HCT116 (cell line): ENCODE results near the gene ILRUN. TPM values are rescaled to one million over a fixed set of nuclear protein-coding genes. Genes with fewer than 3 reads are reported as not detected.

Experiments used
- ATAC-seq: fragments of 200-7000 bp; cut with Tn5 transposase; 2 replicates; pipeline ENCODE4 v1.9.1; 2020; ENCODE audit warnings: mild to moderate bottlenecking, moderate library complexity
- BruUV-seq: library from RNA; stranded (reverse); fragments of 400-500 nt; replicated peaks from 2 replicates; lab custom pipeline; 2021; lab: Mats Ljungman, UMichigan
- CTCF ChIA-PET: fragments of 300-600 bp; sonication (Branson Sonifier 250); formaldehyde crosslinking; loops from one replicate; lab custom pipeline; 2021; ENCODE audit warnings: antibody characterized with exemption; lab: Charles Lee
- POLR2A ChIA-PET: fragments of 300-600, 350-600 bp; sonication (Branson Sonifier 250); formaldehyde crosslinking; loops from one replicate; lab custom pipeline; 2021; ENCODE audit warnings: antibody characterized with exemption; lab: Charles Lee
- RAD21 ChIA-PET, 2 experiments: fragments of 300-600 bp; sonication (Branson Sonifier 250); formaldehyde crosslinking; loops; one replicate each; lab custom pipeline; 2023; ENCODE audit warnings: low total read pairs in 2 of 2; ENCODE audit not compliant: uncharacterized antibody in 2 of 2, unreplicated experiment in 2 of 2, low non-redundant PET in 1 of 2; lab: Charles Lee
- DNase-seq: peaks from one replicate; pipeline ENCODE4 v3.0.0-alpha.2; 2010; ENCODE audit warnings: low read depth, low spot score
- H2AFZ ChIP-seq: fragments of 200-600 bp; shearing (Covaris generic), sonication (generic); 2 replicates; pipeline ENCODE4 v1.6.1; 2017; ENCODE audit warnings: low read depth, mixed run types, mixed read lengths, antibody characterized with exemption, low read length; ENCODE audit not compliant: poor library complexity, severe bottlenecking
- H3K27ac ChIP-seq: 2 replicates; pipeline ENCODE4 v1.5.1; 2012; ENCODE audit warnings: low read depth, low read length
- H3K27me3 ChIP-seq: fragments of 200-600 bp; sonication (generic); 2 replicates; pipeline ENCODE4 v1.6.1; 2016; ENCODE audit warnings: mixed run types, low read length, mixed read lengths; ENCODE audit not compliant: insufficient read depth
- H3K36me3 ChIP-seq, 2 experiments: fragments of 200-500 bp in 1 of 2; fragments of 200-600 bp in 1 of 2; sonication (Bioruptor generic) in 1 of 2; sonication (generic) in 1 of 2; 2 replicates each; pipeline versions ENCODE4 v1.5.1 to v1.6.1; 2014 to 2016; ENCODE audit warnings: low read length in 2 of 2, inconsistent platforms in 1 of 2, mixed read lengths in 1 of 2, mixed run types in 1 of 2; ENCODE audit not compliant: insufficient read depth in 2 of 2, control insufficient read depth in 1 of 2
- H3K4me1 ChIP-seq, 2 experiments: fragments of 200-600 bp in 1 of 2; sonication (generic) in 1 of 2; 2 replicates each; pipeline versions ENCODE4 v1.5.1 to v1.6.1; 2012 to 2017; ENCODE audit warnings: low read length in 2 of 2, inconsistent platforms in 1 of 2, mild to moderate bottlenecking in 1 of 2, mixed read lengths in 1 of 2, mixed run types in 1 of 2, moderate library complexity in 1 of 2; ENCODE audit not compliant: insufficient read depth in 2 of 2, control insufficient read depth in 1 of 2
- H3K4me2 ChIP-seq: fragments of 200-600 bp; sonication (generic); 2 replicates; pipeline ENCODE4 v1.6.1; 2017; ENCODE audit warnings: mixed run types, low read length, mixed read lengths
- H3K4me3 ChIP-seq, 2 experiments: fragments of 200-600 bp in 1 of 2; sonication (generic) in 1 of 2; replicated peaks in 1 of 2; 2 replicates each; pipeline ENCODE4 v1.5.1; 2011 to 2016; ENCODE audit warnings: low read length in 2 of 2, control low read depth in 1 of 2, low read depth in 1 of 2, mild to moderate bottlenecking in 1 of 2, mixed read lengths in 1 of 2, mixed run types in 1 of 2
- H3K79me2 ChIP-seq: fragments of 200-600 bp; sonication (generic); 2 replicates; pipeline ENCODE4 v1.6.1; 2017; ENCODE audit warnings: mild to moderate bottlenecking, mixed run types, low read length, moderate library complexity, mixed read lengths; ENCODE audit not compliant: insufficient read depth
- H3K9ac ChIP-seq: fragments of 200-600 bp; sonication (generic); 2 replicates; pipeline ENCODE4 v1.6.1; 2016; ENCODE audit warnings: low read length, mixed read lengths
- H3K9me2 ChIP-seq: fragments of 200-600 bp; sonication (generic), shearing (Covaris generic); 2 replicates; pipeline ENCODE4 v1.6.1; 2017; ENCODE audit warnings: mixed run types, mild to moderate bottlenecking, moderate library complexity; ENCODE audit not compliant: insufficient read depth
- H3K9me3 ChIP-seq, 2 experiments: fragments of 200-500 bp in 1 of 2; fragments of 200-600 bp in 1 of 2; sonication (Bioruptor generic) in 1 of 2; sonication (generic) in 1 of 2; 2 replicates each; pipeline ENCODE4 v1.6.1; 2014 to 2017; ENCODE audit warnings: low read length in 2 of 2, mixed read lengths in 2 of 2, inconsistent platforms in 1 of 2, low read depth in 1 of 2, mild to moderate bottlenecking in 1 of 2, mixed run types in 1 of 2, moderate library complexity in 1 of 2; ENCODE audit not compliant: control insufficient read depth in 1 of 2, insufficient read depth in 1 of 2
- H4K20me1 ChIP-seq: fragments of 200-600 bp; sonication (generic), shearing (Covaris generic); 2 replicates; pipeline ENCODE4 v1.6.1; 2017; ENCODE audit warnings: mixed run types, mild to moderate bottlenecking, moderate library complexity; ENCODE audit not compliant: insufficient read depth
- CBX3 ChIP-seq: IDR thresholded peaks from 2 replicates; pipeline ENCODE4 v1.6.1; 2012; ENCODE audit warnings: low read depth
- CEBPB ChIP-seq: IDR thresholded peaks from 2 replicates; pipeline ENCODE4 v1.6.1; 2012; ENCODE audit warnings: low read depth
- CTCF ChIP-seq, 3 experiments: fragments of 200-600 bp in 1 of 3; sonication (generic) in 1 of 3; IDR thresholded peaks in 2 of 3; conservative IDR thresholded peaks in 1 of 3; 2 replicates each; pipeline ENCODE4 v1.5.1; 2012 to 2017; ENCODE audit warnings: low read depth in 2 of 3, low read length in 2 of 3, antibody characterized with exemption in 1 of 3, borderline replicate concordance in 1 of 3, control low read depth in 1 of 3, mild to moderate bottlenecking in 1 of 3, mixed read lengths in 1 of 3, mixed run types in 1 of 3, moderate library complexity in 1 of 3; ENCODE audit not compliant: insufficient read depth in 1 of 3
- FOSL1 ChIP-seq: IDR thresholded peaks from 2 replicates; pipeline ENCODE4 v1.6.1; 2012; ENCODE audit warnings: low read depth
- RAD21 ChIP-seq: IDR thresholded peaks from 2 replicates; pipeline ENCODE4 v1.6.1; 2012; ENCODE audit warnings: low read depth, mild to moderate bottlenecking
- TCF7L2 ChIP-seq: IDR thresholded peaks from 2 replicates; pipeline ENCODE4 v1.7.0; 2011; ENCODE audit warnings: borderline replicate concordance, inconsistent platforms; ENCODE audit not compliant: insufficient read depth, insufficient read length; ENCODE audit errors: extremely low read depth
- intact Hi-C: fragments of 100-400 bp; cut with micrococcal nuclease; formaldehyde crosslinking; loops from 2 replicates; pipeline ENCODE4 v1.10.0; 2022
- total RNA-seq: library from RNA; stranded (reverse); gene quantifications from one replicate; pipeline ENCODE4 v1.2.1, GENCODE V29; 2021; ENCODE audit not compliant: unreplicated experiment

Gene ILRUN
- total RNA-seq, 1 experiment from 2014 or later, result 51.9 TPM

GRCh38 chr6:34665019-34665418 lies 31.5 kb downstream of the ILRUN start:
- H2AFZ ChIP-seq, result no peak overlapping the region
- RAD21 ChIA-PET, result no interaction called here
- H4K20me1 ChIP-seq, result no peaks in the 10 kb centered on the region
- intact Hi-C loops, result no loop called here
- H3K27me3 ChIP-seq, result no peaks in the 10 kb centered on the region
- no peak overlapping the region for H3K4me2 ChIP-seq
- ATAC-seq (no peak), DNase-seq (no peak)
- CTCF ChIA-PET, result interaction anchor here (0.6 kb wide), 1 partner anchor 9 kb away, joined by 3 read pairs; no protein-coding TSS in a partner anchor
- no TSS peak for BruUV-seq
- no peak overlapping the region for H3K4me3 ChIP-seq
- peak overlapping the region; percentile 32; the same call in 1 of the 2 replicates for H3K27ac ChIP-seq
- H3K9ac ChIP-seq, result no peak overlapping the region; the same call in 1 of the 2 replicates
- TF ChIP-seq CTCF (IDR thresholded peaks at IDR 0.05 in 2 of 3, conservative IDR thresholded peaks at IDR 0.05 in 1 of 3; ENCODE audit: borderline replicate concordance in 1 of 3, insufficient read depth in 1 of 3, low read depth in 2 of 3, low read length in 2 of 3) (no peak), TCF7L2 (no peak), CEBPB (no peak), FOSL1 (no peak), RAD21 (no peak), CBX3 (no peak)
- TF ChIP-seq, all 23 proteins: peak for 0
- H3K9me2 ChIP-seq, result no peaks in the 10 kb centered on the region
- H3K79me2 ChIP-seq, result peaks cover 95% of the 10 kb centered on the region
- peaks cover 11 to 37% of the 10 kb centered on the region in 2 experiments for H3K4me1 ChIP-seq
- POLR2A ChIA-PET, result no interaction called here
- no peaks in the 10 kb centered on the region for H3K36me3 ChIP-seq
- H3K9me3 ChIP-seq, result no peaks in the 10 kb centered on the region
